Measurements from ENCODE around the gene TMTC2.

TMTC2 gene

GRCh38 chr12:83015390-83016217 is 328.9 kb downstream of the TMTC2 start:
- POLR2A ChIA-PET = no interaction called here
- TF ChIP-seq SCRT1 (tag by site-specific recombination; IDR thresholded peaks at IDR 0.05; ENCODE audit: borderline replicate concordance) = no peak
- no peak for TF ChIP-seq ZNF391 (tag by site-specific recombination; IDR thresholded peaks at IDR 0.05; ENCODE audit: borderline replicate concordance, low read depth)
- TF ChIP-seq ZNF16 (tag by site-specific recombination; IDR thresholded peaks at IDR 0.05; ENCODE audit: low read depth) = no peak
- TF ChIP-seq, protein P1, sequence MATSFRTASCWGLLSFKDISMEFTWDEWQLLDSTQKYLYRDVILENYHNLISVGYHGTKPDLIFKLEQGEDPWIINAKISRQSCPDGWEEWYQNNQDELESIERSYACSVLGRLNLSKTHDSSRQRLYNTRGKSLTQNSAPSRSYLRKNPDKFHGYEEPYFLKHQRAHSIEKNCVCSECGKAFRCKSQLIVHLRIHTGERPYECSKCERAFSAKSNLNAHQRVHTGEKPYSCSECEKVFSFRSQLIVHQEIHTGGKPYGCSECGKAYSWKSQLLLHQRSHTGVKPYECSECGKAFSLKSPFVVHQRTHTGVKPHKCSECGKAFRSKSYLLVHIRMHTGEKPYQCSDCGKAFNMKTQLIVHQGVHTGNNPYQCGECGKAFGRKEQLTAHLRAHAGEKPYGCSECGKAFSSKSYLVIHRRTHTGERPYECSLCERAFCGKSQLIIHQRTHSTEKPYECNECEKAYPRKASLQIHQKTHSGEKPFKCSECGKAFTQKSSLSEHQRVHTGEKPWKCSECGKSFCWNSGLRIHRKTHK (tag by site-specific recombination; IDR thresholded peaks at IDR 0.05) = no peak
- TF ChIP-seq ZNF114 (tag by site-specific recombination; IDR thresholded peaks at IDR 0.05) = no peak
- TF ChIP-seq ZNF354C (tag by site-specific recombination; IDR thresholded peaks at IDR 0.05; ENCODE audit: borderline replicate concordance, low read depth) = no peak
- TF ChIP-seq ZSCAN18 (tag by site-specific recombination; IDR thresholded peaks at IDR 0.05) = no peak
- no peak for TF ChIP-seq ZNF585B (tag by site-specific recombination; IDR thresholded peaks at IDR 0.05)
- no peak for TF ChIP-seq ZNF670 (tag by site-specific recombination; IDR thresholded peaks at IDR 0.05; ENCODE audit: low read depth)
- no peak for TF ChIP-seq ZNF837 (tag by site-specific recombination; IDR thresholded peaks at IDR 0.05)
- no peak for TF ChIP-seq SP7 (tag by site-specific recombination; IDR thresholded peaks at IDR 0.05)
- no peak for TF ChIP-seq ZNF473 (tag by site-specific recombination; IDR thresholded peaks at IDR 0.05)
- no peak for TF ChIP-seq ZSCAN23 (tag by site-specific recombination; IDR thresholded peaks at IDR 0.05)
- no peak for TF ChIP-seq ZNF792 (tag by site-specific recombination; IDR thresholded peaks at IDR 0.05)
- TF ChIP-seq GLI4 (tag by site-specific recombination; IDR thresholded peaks at IDR 0.05) = no peak
- no peak for TF ChIP-seq ZNF146 (tag by site-specific recombination; IDR thresholded peaks at IDR 0.05)
- TF ChIP-seq ZEB2 (tag by site-specific recombination; IDR thresholded peaks at IDR 0.05) = no peak
- no peak for TF ChIP-seq ZFP41 (tag by site-specific recombination; IDR thresholded peaks at IDR 0.05; ENCODE audit: borderline replicate concordance)
- CTCF ChIA-PET = no interaction called here
- H3K4me3 ChIP-seq (ENCODE audit: low read depth, low read length) = no peak overlapping the region
- H3K36me3 ChIP-seq (ENCODE audit: control insufficient read depth in 2 of 2, insufficient read depth in 1 of 2, low read length in 2 of 2) = no peaks in the 10 kb centered on the region
- H3K27ac ChIP-seq (ENCODE audit: extremely low read depth, low read depth, low read length) = no peak overlapping the region
- no peaks in the 10 kb centered on the region for H3K4me1 ChIP-seq (ENCODE audit: control insufficient read depth, insufficient read depth, low read length)
- no peaks in the 10 kb centered on the region for H3K9me3 ChIP-seq (ENCODE audit: control insufficient read depth, insufficient read depth, low read depth, low read length)

GRCh38 chr12:83016218-83016835 is 329.6 kb downstream of the TMTC2 start:
- Histone ChIP-seq H3K4me3 (ENCODE audit: low read depth, low read length) (no peak overlapping the region), H3K9me3 (ENCODE audit: control insufficient read depth, insufficient read depth, low read depth, low read length) (no peaks in the 10 kb centered on the region), H3K27ac (ENCODE audit: extremely low read depth, low read depth, low read length) (no peak overlapping the region), H3K4me1 (ENCODE audit: control insufficient read depth, insufficient read depth, low read length) (no peaks in the 10 kb centered on the region), H3K36me3 (ENCODE audit: control insufficient read depth in 2 of 2, insufficient read depth in 1 of 2, low read length in 2 of 2) (no peaks in the 10 kb centered on the region)
- POLR2A ChIA-PET = no interaction called here
- CTCF ChIA-PET = no interaction called here
- TF ChIP-seq ZNF843 (tag by site-specific recombination; IDR thresholded peaks at IDR 0.05) (no peak), GLIS1 (tag by site-specific recombination; IDR thresholded peaks at IDR 0.05) (no peak), ZNF623 (tag by site-specific recombination; IDR thresholded peaks at IDR 0.05) (no peak), ZBTB20 (tag by site-specific recombination; IDR thresholded peaks at IDR 0.05) (no peak), ZNF391 (tag by site-specific recombination; IDR thresholded peaks at IDR 0.05; ENCODE audit: borderline replicate concordance, low read depth) (no peak)
